HG03280 (cell line): ENCODE measurements around the gene RAB6B.

Experiments
- ATAC-seq: cut with Tn5 transposase; IDR thresholded peaks from one replicate; pipeline ENCODE4 v1.9.1; 2021; ENCODE audit warnings: mild to moderate bottlenecking, moderate library complexity; ENCODE audit not compliant: unreplicated experiment

RAB6B gene

DNA sequence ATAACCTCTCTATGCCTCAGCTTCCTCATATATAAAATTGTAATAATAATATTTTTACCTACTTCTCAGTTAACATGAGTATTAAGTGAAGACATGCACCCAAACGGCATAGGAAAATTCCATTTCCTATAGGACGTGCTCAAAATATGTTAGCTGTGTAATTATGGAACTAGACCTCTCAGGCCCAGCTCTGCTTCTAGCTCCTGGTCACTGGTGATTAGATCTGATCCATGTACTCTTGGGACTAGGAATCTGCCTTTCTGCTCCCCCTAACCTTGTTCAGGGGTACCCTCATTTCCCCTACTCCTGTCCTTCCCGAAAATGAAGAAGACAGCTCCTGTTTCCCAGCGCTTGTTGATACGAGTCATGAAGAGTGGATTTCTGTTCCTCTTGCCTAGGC lies 119.8 kb downstream of the RAB6B start:
- ATAC-seq: no peak

GRCh38 chr3:133775309-133775708 lies 120.4 kb downstream of the RAB6B start:
- ATAC-seq: no peak
